ENCODE measurements around the gene RERGL. TPM values are rescaled to one million over a fixed set of nuclear protein-coding genes. Genes with fewer than 3 reads are reported as not detected.

Gene RERGL
- total RNA-seq, 1 experiment from 2014 or later: not detected

DNA sequence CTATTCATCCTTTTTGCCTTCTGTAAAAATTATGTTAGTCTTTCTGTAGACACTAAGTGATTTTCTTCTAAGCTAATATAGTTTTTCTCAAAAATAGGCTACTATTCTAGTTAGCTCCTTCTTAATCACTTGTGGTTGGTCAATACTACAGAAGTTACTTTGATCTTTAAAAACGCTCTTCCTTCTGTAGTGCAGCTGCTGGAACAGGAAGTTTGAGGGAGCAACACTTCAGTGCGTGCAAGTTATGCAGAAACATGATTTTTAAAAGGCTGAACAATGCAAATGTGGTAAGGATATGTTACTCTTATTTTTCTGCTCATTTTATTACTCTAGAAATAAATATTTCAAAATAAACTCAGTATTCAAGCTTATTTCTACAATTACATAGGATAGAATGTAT lies 11.1 kb upstream of the RERGL start:
- TF ChIP-seq, protein P1, sequence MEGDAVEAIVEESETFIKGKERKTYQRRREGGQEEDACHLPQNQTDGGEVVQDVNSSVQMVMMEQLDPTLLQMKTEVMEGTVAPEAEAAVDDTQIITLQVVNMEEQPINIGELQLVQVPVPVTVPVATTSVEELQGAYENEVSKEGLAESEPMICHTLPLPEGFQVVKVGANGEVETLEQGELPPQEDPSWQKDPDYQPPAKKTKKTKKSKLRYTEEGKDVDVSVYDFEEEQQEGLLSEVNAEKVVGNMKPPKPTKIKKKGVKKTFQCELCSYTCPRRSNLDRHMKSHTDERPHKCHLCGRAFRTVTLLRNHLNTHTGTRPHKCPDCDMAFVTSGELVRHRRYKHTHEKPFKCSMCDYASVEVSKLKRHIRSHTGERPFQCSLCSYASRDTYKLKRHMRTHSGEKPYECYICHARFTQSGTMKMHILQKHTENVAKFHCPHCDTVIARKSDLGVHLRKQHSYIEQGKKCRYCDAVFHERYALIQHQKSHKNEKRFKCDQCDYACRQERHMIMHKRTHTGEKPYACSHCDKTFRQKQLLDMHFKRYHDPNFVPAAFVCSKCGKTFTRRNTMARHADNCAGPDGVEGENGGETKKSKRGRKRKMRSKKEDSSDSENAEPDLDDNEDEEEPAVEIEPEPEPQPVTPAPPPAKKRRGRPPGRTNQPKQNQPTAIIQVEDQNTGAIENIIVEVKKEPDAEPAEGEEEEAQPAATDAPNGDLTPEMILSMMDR (conservative IDR thresholded peaks at IDR 0.05; ENCODE audit: low read depth, low read length): no peak
- TF ChIP-seq EZH2phosphoT487 (IDR thresholded peaks at IDR 0.05; ENCODE audit: borderline replicate concordance, low read length): no peak
- no peak for TF ChIP-seq EZH2 (IDR thresholded peaks at IDR 0.05; ENCODE audit: low read length, unreplicated experiment)
- Histone ChIP-seq H3K9me3 (ENCODE audit: low read length) (no peaks in the 10 kb centered on the region), H3K27me3 (ENCODE audit: low read length) (no peaks in the 10 kb centered on the region), H3K36me3 (ENCODE audit: low read depth, low read length) (no peaks in the 10 kb centered on the region), H3K4me2 (ENCODE audit: low read length) (no peak overlapping the region), H3K9ac (ENCODE audit: low read length) (no peak overlapping the region), H3F3A (ENCODE audit: low read length, unreplicated experiment) (no peaks in the 10 kb centered on the region), H3K4me1 (ENCODE audit: insufficient read depth, low read length) (no peaks in the 10 kb centered on the region), H2AFZ (ENCODE audit: low read length) (no peak overlapping the region), H3K4me3 (ENCODE audit: low read length) (no peak overlapping the region), H3K27ac (ENCODE audit: low read length) (no peak overlapping the region), H4K20me1 (ENCODE audit: low read length) (no peaks in the 10 kb centered on the region), H3K79me2 (ENCODE audit: low read length) (no peaks in the 10 kb centered on the region), H3K9me2 (replicated peaks; ENCODE audit: low read length) (no peaks in the 10 kb centered on the region)
- no TSS peak for BruUV-seq (replicated peaks)
- intact Hi-C loops (cut with micrococcal nuclease): no loop called here
- CTCF ChIA-PET: no interaction called here
- no peak for ATAC-seq
- no peak for DNase-seq
- POLR2A ChIA-PET (ENCODE audit: unreplicated experiment): no interaction called here

DNA sequence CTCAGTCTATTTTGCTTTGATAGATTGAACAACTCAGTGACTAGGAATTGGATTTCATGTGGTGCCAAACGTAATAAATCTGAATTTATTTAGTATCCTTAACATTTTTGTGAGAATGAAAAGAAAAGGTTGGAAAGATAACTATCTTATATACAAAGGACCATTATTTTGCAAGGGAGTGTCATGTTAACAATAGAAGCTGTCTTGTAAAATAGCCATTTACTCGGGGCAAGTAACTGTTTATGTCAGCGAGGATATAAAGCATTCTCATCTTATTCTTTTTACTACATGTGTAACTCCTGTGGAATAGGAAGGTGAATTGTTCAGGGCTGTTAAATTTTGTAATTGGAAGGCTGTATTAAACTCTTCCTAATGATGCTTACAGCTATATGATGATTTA lies 5.9 kb downstream of the RERGL start:
- no peak overlapping the region for H3K9ac ChIP-seq (ENCODE audit: low read length)
- H3K27ac ChIP-seq (ENCODE audit: low read length): no peak overlapping the region
- TF ChIP-seq, protein P1 (conservative IDR thresholded peaks at IDR 0.05; ENCODE audit: low read depth, low read length): no peak
- TF ChIP-seq EZH2phosphoT487 (IDR thresholded peaks at IDR 0.05; ENCODE audit: borderline replicate concordance, low read length): no peak
- no peak for TF ChIP-seq EZH2 (IDR thresholded peaks at IDR 0.05; ENCODE audit: low read length, unreplicated experiment)
- H2AFZ ChIP-seq (ENCODE audit: low read length): no peak overlapping the region
- DNase-seq: no peak
- H3F3A ChIP-seq (ENCODE audit: low read length, unreplicated experiment): no peaks in the 10 kb centered on the region
- peaks cover 12% of the 10 kb centered on the region for H3K4me1 ChIP-seq (ENCODE audit: insufficient read depth, low read length)
- BruUV-seq (replicated peaks): no TSS peak
- no peaks in the 10 kb centered on the region for H3K9me2 ChIP-seq (replicated peaks; ENCODE audit: low read length)
- no peaks in the 10 kb centered on the region for H3K9me3 ChIP-seq (ENCODE audit: low read length)
- H3K36me3 ChIP-seq (ENCODE audit: low read depth, low read length): no peaks in the 10 kb centered on the region
- ChIA-PET CTCF (no interaction called here), POLR2A (ENCODE audit: unreplicated experiment) (no interaction called here)
- H3K4me2 ChIP-seq (ENCODE audit: low read length): no peak overlapping the region
- no peaks in the 10 kb centered on the region for H4K20me1 ChIP-seq (ENCODE audit: low read length)
- intact Hi-C loops (cut with micrococcal nuclease): no loop called here
- H3K4me3 ChIP-seq (ENCODE audit: low read length): no peak overlapping the region
- no peaks in the 10 kb centered on the region for H3K27me3 ChIP-seq (ENCODE audit: low read length)
- no peaks in the 10 kb centered on the region for H3K79me2 ChIP-seq (ENCODE audit: low read length)
- ATAC-seq: no peak

DNA sequence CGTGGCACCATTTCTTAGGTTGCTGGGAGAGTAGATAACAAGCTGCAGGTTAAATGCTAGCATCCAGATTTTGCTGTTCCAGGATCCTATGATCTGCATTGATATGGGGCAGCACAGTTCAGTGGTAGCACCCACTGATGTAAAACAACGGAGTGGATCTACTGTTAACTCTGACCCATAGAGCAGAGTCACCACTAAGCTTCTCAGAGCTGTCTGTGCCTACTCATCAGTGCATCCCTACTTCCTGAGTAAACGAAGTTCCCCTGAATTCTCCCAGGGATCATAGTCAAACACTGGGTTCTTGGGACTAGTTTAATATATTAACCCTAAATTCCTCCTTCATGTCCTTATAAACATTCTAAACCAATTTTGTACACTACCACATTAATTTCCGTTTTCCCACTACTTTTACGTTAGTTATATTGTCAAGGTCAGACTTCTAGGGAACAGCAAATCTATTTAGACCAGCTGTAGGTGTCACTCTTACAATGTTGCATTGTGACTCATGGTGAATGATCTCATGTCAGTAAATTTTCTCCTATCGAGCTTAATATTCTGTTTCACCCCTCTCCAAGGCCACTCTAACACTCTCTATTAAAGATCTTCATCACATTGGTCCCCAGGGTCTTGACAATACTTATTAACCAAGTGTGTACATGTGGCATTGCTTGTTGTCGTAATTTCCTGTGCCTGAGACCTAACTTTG lies 10.3 kb downstream of the RERGL start:
- DNase-seq (peak; percentile 26), ATAC-seq (peak; percentile 75)
- H3K27me3 ChIP-seq (ENCODE audit: low read length): no peaks in the 10 kb centered on the region
- H2AFZ ChIP-seq (ENCODE audit: low read length): no peak overlapping the region
- peaks cover 23% of the 10 kb centered on the region for H3K4me1 ChIP-seq (ENCODE audit: insufficient read depth, low read length)
- ChIA-PET POLR2A (ENCODE audit: unreplicated experiment) (no interaction called here), CTCF (no interaction called here)
- H3K36me3 ChIP-seq (ENCODE audit: low read depth, low read length): no peaks in the 10 kb centered on the region
- H3K9me3 ChIP-seq (ENCODE audit: low read length): no peaks in the 10 kb centered on the region
- 0 out of 2 replicates have a peak overlapping the region, but pooled peaks have one; percentile 3 for H3K4me2 ChIP-seq (ENCODE audit: low read length)
- H4K20me1 ChIP-seq (ENCODE audit: low read length): no peaks in the 10 kb centered on the region
- TF ChIP-seq EZH2phosphoT487 (IDR thresholded peaks at IDR 0.05; ENCODE audit: borderline replicate concordance, low read length): no peak
- no peak for TF ChIP-seq EZH2 (IDR thresholded peaks at IDR 0.05; ENCODE audit: low read length, unreplicated experiment)
- no peak overlapping the region for H3K9ac ChIP-seq (ENCODE audit: low read length)
- no peaks in the 10 kb centered on the region for H3K9me2 ChIP-seq (replicated peaks; ENCODE audit: low read length)
- H3K27ac ChIP-seq (ENCODE audit: low read length): peak overlapping the region; percentile 25
- no peak overlapping the region for H3K4me3 ChIP-seq (ENCODE audit: low read length)
- no TSS peak for BruUV-seq (replicated peaks)
- no peaks in the 10 kb centered on the region for H3F3A ChIP-seq (ENCODE audit: low read length, unreplicated experiment)
- intact Hi-C loops (cut with micrococcal nuclease): no loop called here
- H3K79me2 ChIP-seq (ENCODE audit: low read length): no peaks in the 10 kb centered on the region

All from PC-3 (cell line).